ENCODE measurements around the gene TNFRSF19.

Gene TNFRSF19

GRCh38 chr13:23724196-23724970 is 154.2 kb downstream of the TNFRSF19 start:
- no peak for DNase-seq

Measured in CD4-positive, alpha-beta T cell treated with Interleukin-4 for 4 hours (primary cell).